SK-N-SH (cell line): ENCODE data around the gene SLC25A44. TPM values are rescaled to one million over a fixed set of nuclear protein-coding genes. Genes with fewer than 3 reads are reported as not detected.

Experiments used
- CTCF ChIA-PET: fragments of 300-600, 350-600 bp; formaldehyde crosslinking; extraction: SDS; loops from one replicate; lab custom pipeline; 2021; lab: Yijun Ruan, JAX
- POLR2A ChIA-PET: fragments of 350-600 bp; sonication (Branson Sonifier 250); formaldehyde crosslinking; extraction: SDS; loops from one replicate; lab custom pipeline; 2020; ENCODE audit warnings: antibody characterized with exemption, inconsistent platforms; lab: Yijun Ruan, JAX
- DNase-seq: peaks from one replicate; pipeline ENCODE4 v3.0.0; 2012
- H2AFZ ChIP-seq: fragments of 200-600 bp; sonication (generic); 2 replicates; pipeline ENCODE4 v1.8.1; 2016; ENCODE audit warnings: antibody characterized with exemption, mild to moderate bottlenecking, low read depth
- H3F3A ChIP-seq: fragments of 200-600 bp; sonication (generic); replicated peaks from 2 replicates; pipeline ENCODE3; 2016; ENCODE audit warnings: antibody characterized with exemption, mild to moderate bottlenecking; ENCODE audit not compliant: insufficient read depth
- H3K27ac ChIP-seq, 2 experiments: fragments of 200-500 bp in 1 of 2; fragments of 200-600 bp in 1 of 2; sonication (Bioruptor generic) in 1 of 2; sonication (generic), shearing (Covaris generic) in 1 of 2; 2 replicates each; pipeline versions ENCODE4 v1.5.1 to v1.6.1; 2014 to 2016; ENCODE audit warnings: low read depth in 2 of 2, inconsistent platforms in 1 of 2, low read length in 1 of 2, mild to moderate bottlenecking in 1 of 2, mixed read lengths in 1 of 2
- H3K27me3 ChIP-seq: fragments of 200-600 bp; sonication (generic), shearing (Covaris generic); 2 replicates; pipeline ENCODE4 v1.6.1; 2016; ENCODE audit warnings: mixed run types; ENCODE audit not compliant: insufficient read depth
- H3K36me3 ChIP-seq, 2 experiments: fragments of 200-500 bp in 1 of 2; fragments of 200-600 bp in 1 of 2; sonication (Bioruptor generic) in 1 of 2; sonication (generic) in 1 of 2; replicated peaks in 1 of 2; 2 replicates each; pipeline versions ENCODE3 to v1.5.1; 2014 to 2016; ENCODE audit warnings: low read length in 1 of 2, mild to moderate bottlenecking in 1 of 2; ENCODE audit not compliant: insufficient read depth in 2 of 2, control insufficient read depth in 1 of 2
- H3K4me1 ChIP-seq, 2 experiments: fragments of 200-500 bp in 1 of 2; fragments of 200-600 bp in 1 of 2; sonication (Bioruptor generic) in 1 of 2; sonication (generic), shearing (Covaris generic) in 1 of 2; 2 replicates each; pipeline versions ENCODE4 v1.5.1 to v1.6.1; 2014 to 2016; ENCODE audit warnings: low read depth in 1 of 2, low read length in 1 of 2, mixed run types in 1 of 2; ENCODE audit not compliant: insufficient read depth in 2 of 2, control insufficient read depth in 1 of 2
- H3K4me2 ChIP-seq: fragments of 200-600 bp; sonication (generic), shearing (Covaris generic); 2 replicates; pipeline ENCODE4 v1.6.1; 2017; ENCODE audit warnings: mixed run types
- H3K4me3 ChIP-seq, 2 experiments: fragments of 200-500 bp in 1 of 2; fragments of 200-600 bp in 1 of 2; sonication (Bioruptor generic) in 1 of 2; sonication (generic), shearing (Covaris generic) in 1 of 2; 2 replicates each; pipeline versions ENCODE4 v1.5.1 to v1.8.1; 2014 to 2016; ENCODE audit warnings: low read depth in 2 of 2, inconsistent platforms in 1 of 2, low read length in 1 of 2, mild to moderate bottlenecking in 1 of 2, mixed read lengths in 1 of 2, moderate library complexity in 1 of 2
- H3K79me2 ChIP-seq: fragments of 200-600 bp; sonication (generic); 2 replicates; pipeline ENCODE4 v1.8.1; 2017; ENCODE audit warnings: mild to moderate bottlenecking; ENCODE audit not compliant: insufficient read depth
- H3K9ac ChIP-seq: fragments of 200-600 bp; sonication (generic); 2 replicates; pipeline ENCODE4 v1.6.1; 2017; ENCODE audit warnings: mixed run types
- H3K9me2 ChIP-seq: fragments of 200-600 bp; sonication (generic); 2 replicates; pipeline ENCODE4 v1.6.1; 2017; ENCODE audit warnings: mixed run types
- H3K9me3 ChIP-seq: fragments of 200-600 bp; sonication (generic); 2 replicates; pipeline ENCODE4 v1.6.1; 2017; ENCODE audit warnings: mixed run types, mild to moderate bottlenecking, moderate library complexity
- H4K20me1 ChIP-seq: fragments of 200-600 bp; sonication (generic); 2 replicates; pipeline ENCODE4 v1.6.1; 2017; ENCODE audit warnings: mild to moderate bottlenecking, mixed run types; ENCODE audit not compliant: insufficient read depth
- CTCF ChIP-seq: fragments of 200-600 bp; sonication (generic); IDR thresholded peaks from 2 replicates; pipeline ENCODE4 v1.6.1; 2017; ENCODE audit warnings: antibody characterized with exemption, mild to moderate bottlenecking, moderate library complexity
- ELF1 ChIP-seq: IDR thresholded peaks from 2 replicates; pipeline ENCODE4 v1.4.0; 2012
- EP300 ChIP-seq, 2 experiments: IDR thresholded peaks; 2 replicates each; pipeline versions ENCODE4 v1.4.0 to v1.6.1; 2012; ENCODE audit warnings: borderline replicate concordance in 1 of 2, low read depth in 1 of 2, low read length in 1 of 2
- EZH2phosphoT487 ChIP-seq: fragments of 200-600 bp; sonication (generic); IDR thresholded peaks from 2 replicates; pipeline ENCODE4 v1.6.1; 2017; ENCODE audit warnings: low read depth, mixed run types, mild to moderate bottlenecking, antibody characterized with exemption, moderate library complexity, borderline replicate concordance
- FOSL2 ChIP-seq: IDR thresholded peaks from 2 replicates; pipeline ENCODE4 v1.4.0; 2012; ENCODE audit warnings: low read depth, mild to moderate bottlenecking, moderate library complexity, borderline replicate concordance
- FOXM1 ChIP-seq: IDR thresholded peaks from 2 replicates; pipeline ENCODE4 v1.4.0; 2012; ENCODE audit warnings: low read depth, mild to moderate bottlenecking
- MAX ChIP-seq: IDR thresholded peaks from 2 replicates; pipeline ENCODE4 v1.4.0; 2012; ENCODE audit warnings: low read depth
- NFIC ChIP-seq: IDR thresholded peaks from 2 replicates; pipeline ENCODE4 v1.4.0; 2012; ENCODE audit warnings: borderline replicate concordance
- RCOR1 ChIP-seq: fragments of 150-350 bp; IDR thresholded peaks from 2 replicates; pipeline ENCODE4 v1.6.1; 2017; ENCODE audit warnings: antibody characterized with exemption, low read length
- RXRA ChIP-seq: IDR thresholded peaks from 2 replicates; pipeline ENCODE4 v1.4.0; 2012; ENCODE audit warnings: low read depth, mild to moderate bottlenecking, borderline replicate concordance
- SIN3A ChIP-seq: IDR thresholded peaks from 2 replicates; pipeline ENCODE4 v1.6.1; 2012; ENCODE audit warnings: low read depth, mild to moderate bottlenecking, low read length, moderate library complexity, borderline replicate concordance
- USF1 ChIP-seq: IDR thresholded peaks from 2 replicates; pipeline ENCODE4 v1.4.0; 2012; ENCODE audit warnings: low read depth, borderline replicate concordance
- ZBTB33 ChIP-seq: IDR thresholded peaks from 2 replicates; pipeline ENCODE4 v1.4.0; 2012; ENCODE audit warnings: low read depth, borderline replicate concordance
- WGBS: methylation state at CpG from one replicate; pipeline ENCODE4 v1.1.6; 2017; ENCODE audit warnings: low lambda C conversion rate; 5-methylcytosine and 5-hydroxymethylcytosine counted together
- polyA plus RNA-seq, 3 experiments: library from polyadenylated mRNA; depleted of rRNA; stranded (reverse); fragments of >200 nt; gene quantifications; 2 replicates each; pipeline ENCODE4 v1.2.3, GENCODE V29; 2012

Gene SLC25A44
- polyA plus RNA-seq, 1 of the 3 experiments (the other 2 are of a cell fraction): 28.5 TPM

- TF ChIP-seq USF1 (no peak), SIN3A (no peak), RXRA (no peak), CTCF (no peak), MAX (peak; percentile 54; the same call in 1 of the 2 replicates), FOSL2 (no peak), EZH2phosphoT487 (no peak), EP300 (IDR thresholded peaks at IDR 0.05; ENCODE audit: borderline replicate concordance in 1 of 2, low read depth in 1 of 2, low read length in 1 of 2) (0 out of 4 replicates have a peak, but pooled peaks of 1 of the 2 experiments have one; percentile 13), RCOR1 (no peak)
- TF ChIP-seq, all 33 proteins: peak for 14
Measured at GRCh38 chr1:156212833-156213643, 19.1 kb downstream of the SLC25A44 start, which contains the start of gene PMF1 (continued).

- peaks cover 34% of the 10 kb centered on the region for H3F3A ChIP-seq
- CTCF ChIA-PET: interaction anchor here (1.1 to 3.6 kb wide), 13 partner anchors 11 to 206 kb away, joined by 3 to 44 read pairs (median 5); no protein-coding TSS in a partner anchor
- H3K36me3 ChIP-seq: peaks cover 10 to 30% of the 10 kb centered on the region in 2 experiments
- no peak for DNase-seq
- H4K20me1 ChIP-seq: no peaks in the 10 kb centered on the region
- H3K27ac ChIP-seq: peak overlapping the region; percentile 94 to 97
- peak overlapping the region; percentile 92 for H3K4me2 ChIP-seq
- WGBS: 26% methylated on average over 11 of the region's 11 CpGs
- peak overlapping the region; percentile 67 to 70 for H3K4me3 ChIP-seq
- POLR2A ChIA-PET: interaction anchor here (0.6 to 1.9 kb wide), 14 partner anchors 8 to 124 kb away, joined by 3 to 17 read pairs (median 5); partner anchors contain the start of genes CCT3, SLC25A44, SMG5 and TSACC
- H3K9me3 ChIP-seq: no peaks in the 10 kb centered on the region
- peaks cover 15% of the 10 kb centered on the region for H3K79me2 ChIP-seq
- TF ChIP-seq NFIC (no peak), FOXM1 (no peak), EZH2phosphoT487 (no peak), ELF1 (no peak), ZBTB33 (no peak), EP300 (IDR thresholded peaks at IDR 0.05; ENCODE audit: borderline replicate concordance in 1 of 2, low read depth in 1 of 2, low read length in 1 of 2) (no peak)
- peaks cover 7 to 8% of the 10 kb centered on the region in 2 experiments; a peak in 2 of 4 replicates for H3K4me1 ChIP-seq
- H3K27me3 ChIP-seq: no peaks in the 10 kb centered on the region
- H3K9ac ChIP-seq: peak overlapping the region; percentile 85
- H3K9me2 ChIP-seq: no peaks in the 10 kb centered on the region
- H2AFZ ChIP-seq: peak overlapping the region; percentile 36; the same call in 1 of the 2 replicates
Measured at GRCh38 chr1:156213644-156213966, 19.7 kb downstream of the SLC25A44 start.
